Effector CD4-positive, alpha-beta T cell (primary cell): ENCODE results near the gene MDM1.

Source experiments
- DNase-seq: peaks from one replicate; pipeline ENCODE4 v3.0.0-alpha.2; 2020
- total RNA-seq: gene quantifications from one replicate; lab custom pipeline; 2026; lab: John Stamatoyannopoulos, UW

The MDM1 gene, protein sequence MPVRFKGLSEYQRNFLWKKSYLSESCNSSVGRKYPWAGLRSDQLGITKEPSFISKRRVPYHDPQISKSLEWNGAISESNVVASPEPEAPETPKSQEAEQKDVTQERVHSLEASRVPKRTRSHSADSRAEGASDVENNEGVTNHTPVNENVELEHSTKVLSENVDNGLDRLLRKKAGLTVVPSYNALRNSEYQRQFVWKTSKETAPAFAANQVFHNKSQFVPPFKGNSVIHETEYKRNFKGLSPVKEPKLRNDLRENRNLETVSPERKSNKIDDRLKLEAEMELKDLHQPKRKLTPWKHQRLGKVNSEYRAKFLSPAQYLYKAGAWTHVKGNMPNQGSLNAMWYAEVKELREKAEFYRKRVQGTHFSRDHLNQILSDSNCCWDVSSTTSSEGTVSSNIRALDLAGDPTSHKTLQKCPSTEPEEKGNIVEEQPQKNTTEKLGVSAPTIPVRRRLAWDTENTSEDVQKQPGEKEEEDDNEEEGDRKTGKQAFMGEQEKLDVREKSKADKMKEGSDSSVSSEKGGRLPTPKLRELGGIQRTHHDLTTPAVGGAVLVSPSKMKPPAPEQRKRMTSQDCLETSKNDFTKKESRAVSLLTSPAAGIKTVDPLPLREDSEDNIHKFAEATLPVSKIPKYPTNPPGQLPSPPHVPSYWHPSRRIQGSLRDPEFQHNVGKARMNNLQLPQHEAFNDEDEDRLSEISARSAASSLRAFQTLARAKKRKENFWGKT
- total RNA-seq = 24.0 reads per million, percentile 51 among the genes with 10 or more reads in this experiment

DNA sequence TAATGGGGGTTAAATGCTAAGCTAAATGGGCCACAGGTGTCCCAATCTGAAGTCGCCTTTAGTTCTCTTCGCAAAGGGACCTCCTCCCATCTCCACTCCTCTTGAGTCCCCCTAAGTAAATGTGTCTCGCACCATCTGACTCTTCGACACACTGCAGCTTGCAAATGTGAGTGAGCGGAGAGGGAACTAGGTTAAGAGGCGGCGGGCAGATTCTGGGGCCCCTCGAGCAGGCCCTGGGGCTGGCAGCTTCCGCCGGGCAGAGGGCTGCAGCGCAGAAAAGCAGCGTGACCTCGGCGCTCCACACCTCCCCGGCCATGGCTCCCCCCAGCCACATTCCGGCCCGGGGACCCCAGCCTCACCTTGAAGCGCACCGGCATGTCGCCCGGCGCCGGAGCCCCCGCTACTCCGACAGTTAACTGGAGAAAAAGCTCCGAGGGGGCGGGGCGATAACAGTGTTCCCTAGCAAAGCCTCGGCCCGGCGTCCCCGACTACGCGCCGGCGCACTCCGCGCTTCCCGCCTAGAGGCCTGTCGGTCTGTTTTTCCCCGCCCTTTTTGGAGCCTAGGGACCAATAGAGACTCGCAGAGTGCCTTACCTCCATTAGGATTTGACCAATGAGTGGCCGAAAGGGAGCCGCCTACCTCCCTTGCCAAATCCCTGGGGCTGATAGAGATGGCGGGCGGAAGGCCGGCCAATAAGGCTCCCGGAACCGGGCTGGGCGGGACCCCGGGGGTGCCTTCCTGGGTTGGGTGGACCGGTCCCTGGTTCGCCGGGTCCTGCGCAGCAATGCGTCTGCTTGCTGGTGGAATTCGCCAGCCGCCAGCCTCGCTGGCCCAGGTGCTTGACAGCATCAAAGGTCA is at the start of gene MDM1:
Gene MDM1 (minus strand): TSS at position 494 of the 859 bp plus-strand sequence. CDS start 117 bp downstream, at position 377.
- peak; percentile 96 for DNase-seq

DNA sequence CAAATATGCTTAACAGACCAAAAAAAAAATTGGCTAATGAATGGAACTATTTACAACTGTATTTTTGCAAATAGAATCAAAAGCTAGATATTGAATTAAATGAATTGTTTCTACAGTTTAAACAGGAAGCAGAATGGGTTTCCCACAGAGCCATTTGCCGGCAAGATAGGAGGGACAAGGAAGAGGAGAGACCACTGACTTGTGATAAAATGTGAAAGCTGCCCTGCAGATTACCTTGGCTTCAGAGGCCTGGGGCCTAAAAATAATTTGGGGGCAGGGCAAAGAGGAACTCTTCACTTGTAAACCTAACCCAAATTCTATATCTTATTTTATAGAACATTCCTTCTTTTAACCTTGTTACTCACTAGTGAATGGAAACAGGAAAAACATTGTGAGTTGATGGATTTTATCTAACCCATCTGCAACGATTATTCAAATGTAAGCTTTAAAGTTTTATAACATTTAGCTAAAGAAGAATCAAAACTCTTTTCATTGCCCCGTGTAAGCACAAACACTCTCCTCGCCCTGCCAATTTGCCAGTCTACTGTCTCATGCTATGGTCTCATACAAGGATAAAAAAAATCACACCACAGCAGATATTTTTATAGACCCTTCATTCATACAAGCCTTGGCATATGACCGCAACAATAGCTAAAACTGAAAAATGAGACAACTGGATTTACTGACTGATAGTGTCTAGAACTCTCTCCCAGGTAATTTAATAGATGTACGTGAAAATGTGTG is 49.5 kb upstream of the MDM1 start:
- no peak for DNase-seq

DNA sequence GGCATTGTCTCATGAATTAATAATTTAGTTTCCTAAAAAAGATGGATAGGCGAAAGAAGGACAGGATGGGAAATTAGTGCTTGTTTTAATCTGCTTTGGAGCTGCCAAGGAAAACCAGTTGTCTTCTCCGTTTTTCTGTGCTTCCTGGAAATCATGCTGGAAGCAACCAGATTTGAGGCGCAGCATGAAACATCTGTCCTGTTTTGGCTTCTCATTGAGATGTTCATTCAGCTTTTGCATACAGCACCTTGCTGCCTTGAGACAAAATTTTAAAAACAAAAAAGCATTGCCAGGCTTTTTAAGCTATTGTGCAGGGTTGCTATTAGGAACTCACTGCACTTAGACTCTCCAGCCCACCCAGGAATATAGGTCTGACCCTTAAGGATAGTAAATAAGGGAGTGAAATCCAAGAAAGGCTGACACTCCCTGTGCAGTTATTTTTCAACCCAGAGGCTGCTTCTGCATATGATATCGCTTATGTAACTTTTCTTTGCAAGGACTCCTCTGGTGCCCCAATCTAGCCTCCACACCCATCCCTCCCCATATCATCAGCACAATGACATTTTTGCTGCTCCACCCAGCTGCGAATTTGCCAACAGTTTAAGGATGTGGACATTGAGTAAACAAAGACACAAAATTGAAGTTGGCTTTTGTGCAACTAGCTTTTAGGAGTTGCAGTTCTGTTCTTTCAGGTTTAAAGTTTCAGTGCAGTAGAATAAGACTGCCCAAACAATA is 46.9 kb upstream of the MDM1 start:
- no peak for DNase-seq

DNA sequence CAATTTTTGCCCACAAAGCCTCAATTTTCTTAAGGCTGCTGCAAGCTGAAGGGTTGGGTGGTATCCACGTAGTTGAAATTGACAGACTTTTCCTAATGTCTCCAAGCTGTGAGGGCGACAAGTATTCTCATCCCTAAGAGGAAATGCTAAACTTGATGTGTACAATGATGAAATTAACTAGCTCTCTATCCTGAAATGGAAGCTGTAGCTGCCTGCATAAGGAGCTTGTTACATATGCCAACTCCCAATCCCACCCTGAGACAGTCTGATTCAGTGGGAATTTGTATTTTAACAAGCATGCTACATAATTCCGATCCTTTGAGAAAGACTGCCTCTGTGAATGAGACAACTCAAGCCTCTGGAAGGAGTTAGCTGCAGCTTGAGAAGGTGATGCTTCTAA is 45.7 kb upstream of the MDM1 start:
- no peak for DNase-seq

DNA sequence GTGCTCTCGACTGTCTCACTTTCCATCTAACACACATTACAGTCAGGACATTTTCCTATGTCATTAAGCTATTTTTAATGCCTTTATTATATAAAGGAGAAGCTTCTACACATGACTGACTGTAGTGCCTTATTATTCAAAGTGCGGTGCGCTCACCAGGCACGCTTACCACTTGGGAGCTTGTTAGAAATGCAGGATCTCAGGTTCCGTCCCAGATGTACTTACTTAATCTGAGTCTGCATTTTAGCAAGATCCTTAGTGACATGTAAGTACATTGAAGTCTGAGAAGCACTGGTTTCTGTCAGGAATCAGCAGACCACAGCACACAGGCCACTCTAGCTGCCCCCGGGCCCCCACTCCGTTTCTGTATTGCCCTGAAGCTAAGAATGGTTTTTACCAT is 44.7 kb upstream of the MDM1 start:
- no peak for DNase-seq

DNA sequence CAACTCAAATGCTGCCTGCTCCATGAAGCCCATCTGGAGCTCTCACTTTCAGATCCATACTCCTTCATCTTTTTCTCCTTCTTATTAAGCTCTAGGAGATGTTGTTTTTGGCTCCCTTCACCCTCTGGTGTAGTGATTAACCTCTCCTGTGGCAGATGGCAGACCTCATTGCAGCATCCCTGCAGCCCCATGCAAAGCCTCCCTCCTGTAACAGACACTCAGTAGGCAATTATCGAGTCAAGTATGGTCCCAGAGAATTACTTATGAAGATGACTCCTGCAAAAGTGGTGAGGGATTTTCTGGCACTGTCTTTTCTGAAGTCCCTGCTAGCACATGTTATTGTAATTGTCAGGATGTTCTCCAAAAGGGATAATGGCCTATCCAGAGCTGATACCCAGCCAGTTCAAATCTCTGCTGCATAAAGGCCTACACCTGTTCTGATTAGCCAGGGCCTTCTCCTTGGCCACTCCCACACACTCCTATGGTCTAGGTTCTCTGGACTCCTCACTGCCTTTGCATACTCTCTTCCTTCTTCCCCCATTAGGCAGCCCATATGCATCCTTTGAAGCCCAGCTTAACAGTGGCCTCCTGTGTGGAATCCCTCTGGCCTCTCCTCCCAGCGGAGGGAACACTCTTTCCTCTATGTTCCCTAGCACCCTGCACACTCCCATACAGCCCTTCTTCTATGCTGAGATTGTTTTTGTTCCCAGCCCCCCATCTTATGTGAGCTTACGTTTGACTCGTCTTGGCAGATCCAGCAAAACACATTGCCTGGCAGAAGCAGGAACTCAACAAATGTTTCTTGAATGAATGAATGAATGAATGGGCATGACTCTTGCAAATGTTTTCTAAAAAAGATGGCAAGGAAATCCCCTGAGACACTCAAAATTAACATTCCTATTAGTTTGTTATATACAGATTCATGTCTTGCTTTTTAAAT is 43.9 kb upstream of the MDM1 start:
- no peak for DNase-seq

DNA sequence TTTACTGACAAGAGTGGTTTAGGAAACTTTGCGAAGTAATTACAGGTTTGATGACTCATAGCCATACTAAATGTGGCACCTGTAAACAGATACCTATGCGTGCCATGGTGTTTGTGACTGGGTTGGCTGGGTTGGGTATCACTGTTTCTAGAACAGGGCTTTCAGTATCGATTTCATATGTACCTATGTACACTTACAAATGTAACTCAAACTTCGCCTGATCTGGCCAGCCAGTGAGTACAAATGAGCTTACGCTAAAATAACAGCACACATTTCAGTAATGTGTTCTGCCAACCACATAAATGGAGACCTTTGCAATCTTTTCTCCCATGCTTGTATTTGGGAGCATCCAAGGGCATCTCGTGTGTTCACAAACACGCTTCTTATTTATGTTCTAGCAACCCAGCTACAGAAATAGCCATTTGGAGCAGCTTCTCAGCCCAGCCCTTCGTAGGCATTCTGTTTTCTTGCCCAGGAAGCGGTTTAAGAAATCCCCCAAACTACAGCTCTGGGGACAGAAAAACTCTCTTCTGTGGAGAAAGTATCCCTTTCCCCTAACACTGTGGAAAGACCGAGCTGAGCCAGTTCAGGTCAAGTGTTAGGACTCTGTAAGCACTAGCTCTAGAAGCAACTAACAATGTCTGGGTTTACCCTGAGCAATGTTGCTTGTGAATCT is 42.3 kb upstream of the MDM1 start:
- peak; percentile 12 for DNase-seq

DNA sequence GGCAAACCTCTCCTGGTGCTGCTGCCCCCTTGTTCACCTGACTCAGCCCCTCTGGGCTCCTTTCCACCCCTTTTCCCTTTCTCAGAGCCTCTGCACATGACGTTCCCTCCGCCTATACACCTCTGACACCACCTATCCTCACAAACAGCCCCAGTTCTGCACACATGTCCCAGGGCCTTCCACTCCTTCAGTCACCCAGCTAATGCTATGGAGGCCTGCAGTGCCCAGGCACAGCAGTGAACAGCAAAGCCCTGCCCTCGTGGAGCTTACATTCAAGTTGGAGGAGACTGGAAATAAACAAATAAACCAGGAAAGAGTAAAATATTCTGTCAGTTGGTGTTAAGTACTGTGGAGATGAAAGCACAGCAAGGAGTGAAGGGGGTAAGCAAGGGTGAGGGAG is 38.5 kb upstream of the MDM1 start:
- no peak for DNase-seq

DNA sequence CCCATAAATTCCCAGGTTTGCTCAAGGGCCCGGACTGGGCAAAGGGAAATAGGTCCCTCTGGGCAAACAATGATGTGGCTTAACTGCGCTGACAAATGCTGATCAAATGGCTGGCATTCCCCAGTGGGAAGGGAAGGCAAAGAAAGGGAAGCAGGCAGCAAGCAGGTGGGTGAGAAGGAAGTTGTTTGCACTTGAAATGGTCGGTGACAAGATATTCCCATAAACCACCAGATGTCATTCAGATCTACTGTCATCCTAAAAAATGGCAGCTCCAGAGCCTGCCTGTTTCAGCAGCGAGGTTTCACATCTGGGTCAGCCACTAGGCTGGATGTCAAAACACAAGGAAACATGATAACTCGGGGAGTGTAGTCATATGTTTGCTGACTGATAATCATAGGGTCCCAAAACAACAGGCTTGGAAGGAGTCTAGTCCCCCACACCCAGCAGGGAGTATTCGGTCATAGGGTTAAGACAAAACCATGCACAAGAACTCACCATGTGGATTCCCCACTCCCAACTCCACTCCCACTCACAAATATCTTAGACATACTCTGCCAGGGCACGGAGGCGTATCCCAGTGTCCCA is 37.9 kb upstream of the MDM1 start:
- DNase-seq = no peak

DNA sequence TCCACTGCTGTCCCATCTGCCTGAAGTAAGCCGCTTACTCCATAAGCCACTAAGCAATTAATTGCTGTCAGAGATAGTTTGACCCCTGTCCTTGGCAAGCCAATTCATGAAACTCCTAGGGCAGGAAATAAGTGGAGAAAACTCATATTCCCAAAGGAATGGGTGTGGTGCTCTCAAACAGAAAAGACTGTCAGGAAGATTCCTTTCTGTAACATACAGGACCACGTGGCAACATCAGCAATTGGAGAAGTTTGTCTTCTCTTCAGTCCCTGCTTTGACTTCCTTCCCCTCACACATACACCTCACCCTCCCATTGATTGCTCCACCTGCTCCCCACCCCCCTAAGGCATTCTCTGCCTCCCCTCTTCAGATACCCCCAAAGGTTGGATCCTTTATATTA is 36.2 kb upstream of the MDM1 start:
- DNase-seq = no peak

DNA sequence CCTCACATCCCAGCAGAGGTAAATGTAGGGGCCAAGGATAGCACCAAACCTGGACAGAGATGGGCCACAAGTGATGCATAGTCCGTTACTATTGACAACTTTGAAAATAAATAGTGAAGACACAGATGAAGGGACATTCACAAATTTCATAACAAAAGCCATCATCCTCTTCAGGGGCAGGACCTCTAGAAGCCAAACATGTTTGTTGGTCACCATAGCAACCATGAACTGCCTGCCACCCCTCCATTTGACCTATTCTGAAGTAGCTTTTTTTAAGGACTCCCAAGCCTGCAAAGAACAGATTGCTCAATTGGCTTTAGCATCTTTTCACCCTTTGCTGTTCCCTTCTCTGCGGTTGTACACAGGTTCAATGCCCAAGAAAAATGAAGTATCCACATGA is 35.7 kb upstream of the MDM1 start:
- DNase-seq = no peak

DNA sequence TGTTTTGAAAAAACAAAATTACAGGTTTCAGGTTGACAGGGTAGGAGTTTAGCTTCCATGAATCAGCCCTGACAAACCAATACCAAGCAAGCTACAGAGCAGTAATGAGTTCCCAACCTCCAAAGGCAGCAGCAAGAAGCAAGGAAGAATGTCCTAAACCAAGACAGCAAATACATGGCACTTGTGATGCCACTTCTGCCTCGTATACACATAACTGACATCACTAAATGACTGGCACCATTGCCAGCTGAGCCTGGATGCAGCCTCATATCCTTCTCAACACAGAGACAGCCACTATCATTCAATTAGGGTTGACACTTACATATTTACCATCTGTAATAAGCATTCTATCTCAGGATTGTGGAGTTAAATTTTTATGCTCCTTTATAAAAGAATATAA is 35.0 kb upstream of the MDM1 start:
- DNase-seq = no peak

DNA sequence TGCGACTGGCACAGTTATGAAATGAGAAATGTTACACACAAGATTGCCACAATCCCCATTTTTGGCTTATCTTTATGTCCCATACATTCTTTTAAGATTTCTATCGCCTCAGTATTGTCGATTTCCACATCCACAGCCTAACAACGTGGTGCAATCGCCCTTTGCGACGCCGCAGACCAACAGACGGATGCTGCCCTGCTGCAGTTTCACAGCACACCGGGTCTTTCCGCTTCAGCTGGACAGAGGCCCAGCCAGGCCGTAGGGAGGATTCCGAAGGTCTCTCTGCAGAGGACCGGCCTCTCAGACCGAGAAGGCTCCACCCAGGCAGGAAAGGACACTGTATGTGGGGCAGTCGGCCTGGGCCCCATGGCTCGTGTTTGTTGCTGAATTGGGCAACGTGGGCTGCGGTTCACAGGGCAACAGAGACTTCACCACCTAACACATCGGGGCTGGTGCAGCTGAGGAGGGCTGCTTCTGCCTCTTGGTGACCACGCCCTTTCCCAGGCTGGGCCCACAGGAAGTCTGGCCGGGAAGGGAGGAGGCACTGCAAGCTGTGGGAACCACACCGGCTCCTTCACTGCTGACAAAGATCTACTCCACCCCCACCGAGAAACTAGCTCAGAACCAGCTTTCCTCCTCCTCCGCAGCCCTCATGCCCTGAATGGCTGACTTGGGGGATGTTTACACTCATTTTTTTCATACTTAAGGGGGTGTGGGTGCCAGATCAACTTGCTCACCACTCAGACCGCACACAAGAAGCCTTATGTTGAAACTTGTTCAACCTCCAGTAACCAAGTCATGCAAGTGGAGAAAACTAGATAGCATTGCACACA is 32.9 kb upstream of the MDM1 start:
- peak; percentile 65 for DNase-seq

DNA sequence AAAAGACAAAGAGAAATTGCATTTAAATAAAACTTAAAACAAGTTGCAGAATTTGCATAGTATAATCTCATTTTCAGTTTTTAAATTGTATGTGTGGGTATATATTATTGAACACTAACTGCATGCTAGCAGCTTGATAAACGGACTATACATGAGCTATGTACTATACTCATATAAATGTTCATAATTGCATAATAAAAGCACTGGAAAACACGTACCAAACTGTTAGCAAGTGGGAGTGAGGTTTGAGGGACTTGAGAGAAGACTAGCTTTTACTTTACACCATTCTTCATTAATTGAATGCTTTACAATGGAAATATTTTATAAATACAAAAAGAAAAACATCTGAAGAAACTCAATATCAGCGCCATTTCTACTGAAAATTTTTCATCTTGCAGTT is 32.2 kb upstream of the MDM1 start:
- no peak for DNase-seq

DNA sequence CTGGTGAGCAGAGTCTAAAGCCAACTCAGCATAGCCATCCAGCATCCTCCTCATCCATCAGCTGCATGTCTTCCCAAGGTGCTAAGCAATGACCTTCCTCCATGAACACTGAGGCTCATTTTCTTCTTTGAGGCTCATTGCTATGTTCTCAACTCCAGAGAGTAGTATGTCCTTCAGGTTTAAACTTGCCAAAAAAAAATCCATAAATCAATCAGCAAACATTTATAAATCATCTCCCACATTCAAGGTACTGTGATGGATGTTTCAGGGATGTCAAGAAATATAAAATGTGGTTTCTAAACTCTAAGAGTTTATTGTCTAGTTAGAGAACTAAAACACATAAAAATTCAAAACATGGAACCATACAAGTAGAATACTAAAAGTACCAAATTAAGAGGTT is 29.8 kb upstream of the MDM1 start:
- no peak for DNase-seq

DNA sequence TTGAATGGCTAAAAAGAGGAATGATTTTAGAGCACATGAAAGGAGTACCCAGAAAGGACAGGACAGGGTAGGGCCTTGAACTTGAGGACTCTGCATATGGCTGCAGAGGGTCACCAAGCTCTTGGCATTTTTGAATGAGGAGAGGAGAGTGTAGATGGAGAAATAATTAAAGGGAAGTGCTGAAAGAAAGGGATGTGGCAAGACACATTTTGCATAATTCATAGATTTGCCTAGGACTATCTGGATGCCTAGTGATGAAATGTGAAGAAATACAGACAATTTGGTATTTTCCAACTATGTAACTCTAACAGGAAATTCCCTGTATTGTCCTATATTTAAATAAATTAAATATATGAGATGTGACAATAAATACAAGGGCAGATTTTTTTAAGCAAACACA is 27.5 kb upstream of the MDM1 start:
- DNase-seq = no peak

DNA sequence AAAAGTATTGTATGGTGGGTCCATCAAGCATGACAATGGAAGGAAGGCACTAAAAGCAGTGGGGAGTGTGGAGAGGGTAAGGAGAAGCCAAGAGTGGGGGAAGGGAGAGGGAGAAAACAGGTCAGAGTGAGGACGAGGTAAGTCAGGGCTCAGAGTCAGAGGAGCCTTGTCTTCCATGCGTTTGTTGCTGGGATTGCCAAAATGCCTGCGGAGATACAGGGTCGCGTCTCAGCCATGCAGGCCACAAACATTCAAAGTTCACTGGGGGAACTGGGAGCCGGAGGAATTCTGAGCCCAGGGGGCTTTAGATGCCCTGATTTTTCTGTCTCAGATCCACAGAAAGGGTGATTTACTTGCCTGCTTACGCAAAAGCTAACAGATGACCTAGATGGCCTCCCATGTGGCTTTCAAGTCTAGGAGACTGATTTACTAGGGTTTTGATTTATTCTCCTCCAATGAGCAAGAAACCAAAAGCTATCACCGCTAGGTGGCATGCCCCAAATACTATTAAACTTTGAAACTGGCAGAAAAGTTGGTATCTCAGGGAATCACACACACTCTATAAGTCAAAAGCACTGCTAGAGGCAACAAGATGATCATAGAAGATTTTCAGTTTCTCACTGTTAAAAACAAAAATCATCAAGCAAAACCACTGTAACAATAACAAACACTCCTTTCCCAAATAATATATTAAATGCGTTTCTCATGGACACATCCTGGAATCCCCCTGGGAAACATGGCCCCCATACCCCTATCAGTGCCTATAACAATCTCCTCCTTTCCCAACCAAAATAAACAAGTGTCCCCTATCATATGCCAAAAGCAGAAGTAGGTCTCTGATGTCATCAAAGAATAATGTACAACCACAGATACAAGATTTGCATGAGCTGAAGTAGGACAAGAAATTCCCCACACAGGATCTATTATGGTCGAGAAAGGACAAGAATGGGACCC is 26.6 kb upstream of the MDM1 start:
- DNase-seq = peak; percentile 55
